ENCODE data around the gene UTP15.

The UTP15 gene

DNA sequence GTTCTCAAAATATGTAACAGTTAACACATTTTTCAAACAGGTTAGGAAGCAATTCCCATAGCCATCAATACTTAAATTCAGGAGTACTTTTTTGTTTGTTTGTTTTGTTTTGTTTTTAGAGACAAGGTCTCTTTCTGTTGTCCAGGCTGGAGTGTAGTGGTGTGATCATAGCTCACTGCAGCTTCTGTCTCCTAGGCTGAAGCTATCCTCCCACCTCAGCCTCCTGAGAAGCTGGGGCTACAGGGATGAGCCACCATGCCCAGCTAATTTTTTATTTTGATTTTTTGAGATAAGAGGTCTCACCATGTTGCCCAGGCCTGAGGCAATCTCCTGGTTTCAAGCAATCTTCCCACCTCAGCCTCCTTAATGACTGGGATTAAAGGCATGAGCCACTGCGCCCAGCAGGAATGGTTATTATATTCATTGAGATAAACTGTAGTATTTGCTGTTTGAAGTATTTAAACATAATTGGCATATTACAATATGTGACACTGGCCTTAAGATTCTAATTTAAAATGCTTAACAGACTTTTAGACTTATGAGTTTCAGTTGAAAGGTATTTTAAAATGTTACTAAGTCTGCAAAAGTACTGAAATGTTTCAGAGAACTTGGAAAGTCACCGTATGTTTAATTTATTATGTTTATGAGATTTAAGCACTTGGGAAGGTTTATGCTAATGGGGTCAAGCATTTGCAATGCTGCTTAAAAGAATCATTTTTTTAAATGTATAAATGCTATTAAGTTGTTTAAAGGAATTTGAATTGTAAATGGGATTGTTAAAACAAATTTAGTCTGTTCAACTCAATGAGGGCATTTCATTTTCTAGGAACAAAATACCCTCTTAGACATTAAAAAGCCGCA is 17.0 kb downstream of the UTP15 start:
- Histone ChIP-seq H3K27ac (no peak overlapping the region), H3K4me3 (ENCODE audit: low read depth, low read length) (no peak overlapping the region), H3K9me3 (ENCODE audit: severe bottlenecking) (no peaks in the 10 kb centered on the region), H3K27me3 (ENCODE audit: insufficient read depth, low read depth, severe bottlenecking) (no peaks in the 10 kb centered on the region), H3K36me3 (peaks cover 27% of the 10 kb centered on the region)
- TF ChIP-seq, protein P1, sequence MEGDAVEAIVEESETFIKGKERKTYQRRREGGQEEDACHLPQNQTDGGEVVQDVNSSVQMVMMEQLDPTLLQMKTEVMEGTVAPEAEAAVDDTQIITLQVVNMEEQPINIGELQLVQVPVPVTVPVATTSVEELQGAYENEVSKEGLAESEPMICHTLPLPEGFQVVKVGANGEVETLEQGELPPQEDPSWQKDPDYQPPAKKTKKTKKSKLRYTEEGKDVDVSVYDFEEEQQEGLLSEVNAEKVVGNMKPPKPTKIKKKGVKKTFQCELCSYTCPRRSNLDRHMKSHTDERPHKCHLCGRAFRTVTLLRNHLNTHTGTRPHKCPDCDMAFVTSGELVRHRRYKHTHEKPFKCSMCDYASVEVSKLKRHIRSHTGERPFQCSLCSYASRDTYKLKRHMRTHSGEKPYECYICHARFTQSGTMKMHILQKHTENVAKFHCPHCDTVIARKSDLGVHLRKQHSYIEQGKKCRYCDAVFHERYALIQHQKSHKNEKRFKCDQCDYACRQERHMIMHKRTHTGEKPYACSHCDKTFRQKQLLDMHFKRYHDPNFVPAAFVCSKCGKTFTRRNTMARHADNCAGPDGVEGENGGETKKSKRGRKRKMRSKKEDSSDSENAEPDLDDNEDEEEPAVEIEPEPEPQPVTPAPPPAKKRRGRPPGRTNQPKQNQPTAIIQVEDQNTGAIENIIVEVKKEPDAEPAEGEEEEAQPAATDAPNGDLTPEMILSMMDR (IDR thresholded peaks at IDR 0.05; ENCODE audit: low read depth, low read length) = no peak
- no peak for DNase-seq

DNA sequence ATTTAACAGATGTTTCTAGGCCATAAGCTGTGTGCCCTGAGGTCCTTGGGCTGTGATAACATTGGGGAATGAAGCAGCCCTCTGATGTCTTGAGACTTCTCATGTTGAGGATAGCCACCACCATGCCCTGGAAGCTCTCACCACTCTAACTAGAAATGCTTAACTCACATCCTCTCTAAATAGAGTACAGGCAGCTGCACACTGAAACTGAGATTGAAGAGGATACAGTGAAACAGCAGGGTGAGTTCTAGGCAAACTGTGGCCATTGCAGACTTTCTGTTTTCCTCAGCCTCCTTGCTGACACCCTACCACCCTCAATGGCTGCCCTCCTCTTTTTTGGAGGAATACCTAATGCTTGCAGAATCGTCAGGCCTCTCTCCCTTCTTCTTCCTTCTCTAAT is 22.4 kb downstream of the UTP15 start:
- DNase-seq = no peak
- TF ChIP-seq, protein P1 (IDR thresholded peaks at IDR 0.05; ENCODE audit: low read depth, low read length) = no peak

DNA sequence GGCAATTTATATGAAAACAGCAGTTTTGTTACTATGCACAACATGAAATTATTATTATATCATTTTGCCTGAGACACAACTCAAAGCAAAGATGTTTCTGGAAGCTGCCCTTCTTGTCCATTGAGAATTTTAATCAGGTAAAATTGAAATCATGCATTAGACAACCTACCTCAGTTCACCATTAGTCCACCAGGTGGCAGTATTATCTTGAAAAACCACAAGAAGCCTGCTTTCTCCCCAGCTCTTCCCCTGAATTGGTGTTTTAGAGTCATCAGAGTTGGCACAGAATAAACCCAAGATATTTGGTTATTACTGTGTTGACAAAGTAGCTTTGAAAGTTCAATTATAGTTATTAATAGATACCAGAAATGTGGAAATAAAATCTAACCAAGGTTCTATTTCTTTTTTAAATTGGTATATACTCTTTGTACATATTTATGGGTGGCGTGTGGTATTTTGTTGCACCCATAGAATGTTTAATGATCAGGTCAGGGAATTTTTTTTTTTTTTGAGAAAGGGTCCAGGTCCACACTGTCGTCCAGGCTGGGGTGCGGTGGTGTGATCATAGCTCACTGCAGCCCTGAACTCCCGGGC is 25.7 kb downstream of the UTP15 start:
- H3K27me3 ChIP-seq (ENCODE audit: insufficient read depth, low read depth, severe bottlenecking) = no peaks in the 10 kb centered on the region
- no peaks in the 10 kb centered on the region for H3K36me3 ChIP-seq
- no peak overlapping the region for H3K27ac ChIP-seq
- H3K4me3 ChIP-seq (ENCODE audit: low read depth, low read length) = no peak overlapping the region
- TF ChIP-seq, protein P1 (IDR thresholded peaks at IDR 0.05; ENCODE audit: low read depth, low read length) = peak; percentile 50; the same call in 1 of the 2 replicates
- H3K9me3 ChIP-seq (ENCODE audit: severe bottlenecking) = no peaks in the 10 kb centered on the region
- DNase-seq = peak; percentile 47

More for the DNA sequence above, 22.4 kb downstream of the UTP15 start:
- Histone ChIP-seq H3K36me3 (no peaks in the 10 kb centered on the region), H3K9me3 (ENCODE audit: severe bottlenecking) (no peaks in the 10 kb centered on the region), H3K27ac (no peak overlapping the region), H3K4me3 (ENCODE audit: low read depth, low read length) (no peak overlapping the region), H3K27me3 (ENCODE audit: insufficient read depth, low read depth, severe bottlenecking) (no peaks in the 10 kb centered on the region)

DNA sequence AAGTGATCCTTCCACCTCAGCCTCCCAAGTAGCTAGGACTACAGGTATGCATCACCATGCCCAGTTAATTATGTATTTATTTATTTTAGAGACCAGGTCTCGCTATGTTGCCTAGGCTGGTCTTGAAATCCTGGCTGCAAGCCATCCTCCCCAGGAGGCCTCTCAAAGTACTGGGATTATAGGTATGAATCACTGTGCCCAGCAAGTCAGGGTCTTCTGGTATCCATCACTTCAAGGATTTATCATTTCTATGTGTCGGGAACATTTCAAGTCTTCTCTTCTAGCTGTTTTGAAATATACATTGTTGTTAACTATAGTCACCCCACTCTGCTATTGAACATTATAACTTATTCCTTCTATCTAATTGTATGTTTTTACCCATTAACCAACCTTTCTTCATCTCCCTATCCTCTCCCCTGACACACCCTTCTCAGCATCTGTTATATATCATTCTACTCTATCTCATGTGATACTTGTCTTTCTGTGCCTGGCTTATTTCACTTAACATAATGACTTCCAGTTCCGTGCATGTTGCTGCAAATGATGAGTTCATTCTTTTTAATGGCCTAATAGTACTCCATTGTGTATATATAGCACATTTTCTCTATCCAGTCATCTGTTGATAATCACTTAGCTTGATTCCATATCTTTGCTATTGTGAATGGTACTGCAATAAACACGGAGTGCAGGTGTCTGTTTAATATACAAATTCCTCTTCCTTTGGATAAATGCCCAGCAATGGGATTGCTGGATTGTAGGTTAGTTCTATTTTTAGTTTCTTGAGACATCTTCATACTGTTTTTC is 26.4 kb downstream of the UTP15 start:
- Histone ChIP-seq H3K27me3 (ENCODE audit: insufficient read depth, low read depth, severe bottlenecking) (no peaks in the 10 kb centered on the region), H3K9me3 (ENCODE audit: severe bottlenecking) (no peaks in the 10 kb centered on the region), H3K36me3 (no peaks in the 10 kb centered on the region), H3K27ac (no peak overlapping the region), H3K4me3 (ENCODE audit: low read depth, low read length) (no peak overlapping the region)
- DNase-seq = no peak
- TF ChIP-seq, protein P1 (IDR thresholded peaks at IDR 0.05; ENCODE audit: low read depth, low read length) = no peak

DNA sequence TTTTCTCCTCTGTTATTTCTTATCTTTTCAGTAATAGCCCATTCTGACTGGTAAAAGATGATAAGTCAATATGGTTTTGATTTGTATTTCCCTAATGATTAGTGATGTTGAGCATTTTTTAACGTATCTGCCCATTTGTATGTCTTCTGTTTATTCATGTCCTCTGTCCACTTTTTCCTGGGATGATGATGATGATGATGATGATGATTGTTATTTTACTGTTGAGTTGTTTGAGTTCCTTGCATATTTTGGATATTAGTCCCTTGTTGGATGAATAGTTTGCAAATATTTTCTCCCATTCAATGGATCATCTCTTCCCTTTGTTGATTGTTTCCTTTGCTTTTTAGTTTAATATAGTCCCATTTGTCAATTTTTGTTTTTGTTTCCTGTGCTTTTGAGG is 27.0 kb downstream of the UTP15 start:
- TF ChIP-seq, protein P1 (IDR thresholded peaks at IDR 0.05; ENCODE audit: low read depth, low read length) = no peak
- no peak overlapping the region for H3K4me3 ChIP-seq (ENCODE audit: low read depth, low read length)
- H3K9me3 ChIP-seq (ENCODE audit: severe bottlenecking) = no peaks in the 10 kb centered on the region
- H3K36me3 ChIP-seq = no peaks in the 10 kb centered on the region
- H3K27ac ChIP-seq = no peak overlapping the region
- no peaks in the 10 kb centered on the region for H3K27me3 ChIP-seq (ENCODE audit: insufficient read depth, low read depth, severe bottlenecking)
- DNase-seq = no peak

Measured in WERI-Rb-1 (cell line).